Measurements from ENCODE around the gene PARD3.
"Not testable (repeated sequence)": the region's sequence is repeated elsewhere in the genome, so short reads cannot be mapped to it uniquely, and the experiment has no call there.

GRCh38 chr10:34391168-34391567, 423.9 kb downstream of the PARD3 start:
- not testable (repeated sequence) for TF ChIP-seq CTCF (IDR thresholded peaks at IDR 0.05; ENCODE audit: low read depth, low read length, poor library complexity, severe bottlenecking); EZH2phosphoT487 (IDR thresholded peaks at IDR 0.05; ENCODE audit: borderline replicate concordance, low read length)
